ENCODE measurements around the gene HS3ST5. TPM values are rescaled to one million over a fixed set of nuclear protein-coding genes. Genes with fewer than 3 reads are reported as not detected.

Gene HS3ST5
- total RNA-seq, 1 experiment from 2014 or later = 14.4 TPM

- Histone ChIP-seq H3T11ph (ENCODE audit: low read length) (no peak overlapping the region), H2BK120ac (ENCODE audit: low read depth, low read length, poor library complexity, severe bottlenecking) (no peak overlapping the region), H2BK15ac (ENCODE audit: low read depth, low read length) (no peak overlapping the region), H3K23ac (ENCODE audit: insufficient read length, low read depth, low read length) (no peak overlapping the region), H2BK5ac (ENCODE audit: insufficient read length, low read length) (no peak overlapping the region), H4K20me1 (ENCODE audit: control insufficient read depth, insufficient read depth, insufficient read length) (no peaks in the 10 kb centered on the region), H4K5ac (ENCODE audit: insufficient read length, low read depth, low read length) (no peak overlapping the region), H3K4me2 (ENCODE audit: insufficient read depth, insufficient read length, low read length) (no peak overlapping the region), H2BK12ac (ENCODE audit: insufficient read length, low read depth, low read length) (no peak overlapping the region), H3K4ac (ENCODE audit: low read depth, low read length) (no peak overlapping the region), H3K23me2 (ENCODE audit: insufficient read length, low read depth, low read length, poor library complexity, severe bottlenecking) (no peaks in the 10 kb centered on the region), H3K79me1 (ENCODE audit: insufficient read depth, low read depth, low read length, poor library complexity, severe bottlenecking) (no peaks in the 10 kb centered on the region), H3K9me3 (ENCODE audit: control insufficient read depth, low read depth, low read length) (no peaks in the 10 kb centered on the region), H3K18ac (ENCODE audit: insufficient read length, low read depth, low read length) (no peak overlapping the region), H2AK5ac (ENCODE audit: insufficient read length, low read length) (no peak overlapping the region), H2BK20ac (ENCODE audit: low read depth, low read length, poor library complexity, severe bottlenecking) (no peak overlapping the region), H4K8ac (replicated peaks; ENCODE audit: insufficient read length, low read depth, low read length) (no peak overlapping the region), H3K9ac (ENCODE audit: extremely low read depth, insufficient read length, low read length) (no peak overlapping the region), H3K79me2 (ENCODE audit: insufficient read depth, low read length) (no peaks in the 10 kb centered on the region), H3K14ac (ENCODE audit: insufficient read depth, low read length) (no peak overlapping the region), H4K91ac (ENCODE audit: insufficient read length, low read depth, low read length) (no peak overlapping the region), H2AFZ (ENCODE audit: low read length) (no peak overlapping the region), H3K27me3 (ENCODE audit: insufficient read depth, low read length) (no peaks in the 10 kb centered on the region), H3K4me1 (ENCODE audit: insufficient read depth, low read length) (no peaks in the 10 kb centered on the region), H3K56ac (ENCODE audit: insufficient read length, low read depth, low read length) (no peak overlapping the region), H3K27ac (ENCODE audit: insufficient read length, low read depth, low read length) (no peak overlapping the region)
- H3K9me3 Mint-ChIP-seq = no peaks in the 10 kb centered on the region
- DNase-seq = no peak
- H3K4me1 Mint-ChIP-seq = peaks cover 6 to 18% of the 10 kb centered on the region in 2 experiments; a peak in 3 of 4 replicates
- no peak for TF ChIP-seq CTCF (conservative IDR thresholded peaks at IDR 0.05)
- peak overlapping the region in 1 of 3 experiments; percentile 86; a peak in 2 of 7 replicates for H3K27ac Mint-ChIP-seq
- no peak overlapping the region for H3K4me3 Mint-ChIP-seq
- no peaks in the 10 kb centered on the region for H3K27me3 Mint-ChIP-seq (ENCODE audit: low read depth)
- WGBS (ENCODE audit: extremely low coverage, insufficient read length, low lambda C conversion rate) = no CpG with 5 or more reads among the region's 3 CpGs
- peaks cover 0 to 21% (median 12%) of the 10 kb centered on the region in 3 experiments; a peak in 4 of 7 replicates for H3K36me3 Mint-ChIP-seq (ENCODE audit: insufficient read depth in 1 of 3, low read depth in 3 of 3)
These were observed 287.5 kb downstream of the HS3ST5 start for GRCh38 chr6:114055349-114055748.
